ENCODE results near the gene ASTN1.

Gene ASTN1

GRCh38 chr1:177162243-177162642, 2.3 kb downstream of the ASTN1 start:
- DNase-seq: no peak

GRCh38 chr1:177146499-177146898, 18.0 kb downstream of the ASTN1 start:
- no peak for DNase-seq

- DNase-seq: no peak
Measured at GRCh38 chr1:177145106-177146070, 19.1 kb downstream of the ASTN1 start.

GRCh38 chr1:177142791-177143271, 21.7 kb downstream of the ASTN1 start:
- DNase-seq: no peak

- no peak for DNase-seq
Measured at GRCh38 chr1:177142010-177142409, 22.5 kb downstream of the ASTN1 start.

- no peak for DNase-seq
Measured at GRCh38 chr1:177138347-177138746, 26.2 kb downstream of the ASTN1 start.

- DNase-seq: no peak
Measured at GRCh38 chr1:177137814-177138213, 26.7 kb downstream of the ASTN1 start.

- DNase-seq: no peak
Measured at GRCh38 chr1:177135250-177135649, 29.3 kb downstream of the ASTN1 start.

GRCh38 chr1:177133977-177134538, 30.5 kb downstream of the ASTN1 start:
- no peak for DNase-seq

- DNase-seq: no peak
Measured at GRCh38 chr1:177132141-177132540, 32.4 kb downstream of the ASTN1 start.

GRCh38 chr1:177131723-177132122, 32.8 kb downstream of the ASTN1 start:
- DNase-seq: no peak

- DNase-seq: no peak
Measured at GRCh38 chr1:177130451-177130945, 34.0 kb downstream of the ASTN1 start.

GRCh38 chr1:177128665-177129281, 35.7 kb downstream of the ASTN1 start:
- no peak for DNase-seq

- no peak for DNase-seq
Measured at GRCh38 chr1:177126267-177126666, 38.2 kb downstream of the ASTN1 start.

GRCh38 chr1:177124577-177125278, 39.8 kb downstream of the ASTN1 start:
- DNase-seq: no peak

- no peak for DNase-seq
Measured at GRCh38 chr1:177122461-177123251, 41.9 kb downstream of the ASTN1 start.

GRCh38 chr1:177119311-177119710, 45.2 kb downstream of the ASTN1 start:
- DNase-seq: no peak

- DNase-seq: no peak
Measured at GRCh38 chr1:177118901-177119300, 45.6 kb downstream of the ASTN1 start.

GRCh38 chr1:177116941-177117340, 47.6 kb downstream of the ASTN1 start:
- no peak for DNase-seq

GRCh38 chr1:177106614-177107365, 57.7 kb downstream of the ASTN1 start:
- DNase-seq: no peak

GRCh38 chr1:177106196-177106595, 58.3 kb downstream of the ASTN1 start:
- DNase-seq: no peak
